SK-N-SH (cell line): ENCODE measurements around the gene PHLPP1. TPM values are rescaled to one million over a fixed set of nuclear protein-coding genes. Genes with fewer than 3 reads are reported as not detected.

Source experiments
- CTCF ChIA-PET: fragments of 300-600, 350-600 bp; formaldehyde crosslinking; extraction: SDS; loops from one replicate; lab custom pipeline; 2021; lab: Yijun Ruan, JAX
- POLR2A ChIA-PET: fragments of 350-600 bp; sonication (Branson Sonifier 250); formaldehyde crosslinking; extraction: SDS; loops from one replicate; lab custom pipeline; 2020; ENCODE audit warnings: antibody characterized with exemption, inconsistent platforms; lab: Yijun Ruan, JAX
- DNase-seq: peaks from one replicate; pipeline ENCODE4 v3.0.0; 2012
- H2AFZ ChIP-seq: fragments of 200-600 bp; sonication (generic); 2 replicates; pipeline ENCODE4 v1.8.1; 2016; ENCODE audit warnings: antibody characterized with exemption, mild to moderate bottlenecking, low read depth
- H3F3A ChIP-seq: fragments of 200-600 bp; sonication (generic); replicated peaks from 2 replicates; pipeline ENCODE3; 2016; ENCODE audit warnings: antibody characterized with exemption, mild to moderate bottlenecking; ENCODE audit not compliant: insufficient read depth
- H3K27ac ChIP-seq, 2 experiments: fragments of 200-500 bp in 1 of 2; fragments of 200-600 bp in 1 of 2; sonication (Bioruptor generic) in 1 of 2; sonication (generic), shearing (Covaris generic) in 1 of 2; 2 replicates each; pipeline versions ENCODE4 v1.5.1 to v1.6.1; 2014 to 2016; ENCODE audit warnings: low read depth in 2 of 2, inconsistent platforms in 1 of 2, low read length in 1 of 2, mild to moderate bottlenecking in 1 of 2, mixed read lengths in 1 of 2
- H3K27me3 ChIP-seq: fragments of 200-600 bp; sonication (generic), shearing (Covaris generic); 2 replicates; pipeline ENCODE4 v1.6.1; 2016; ENCODE audit warnings: mixed run types; ENCODE audit not compliant: insufficient read depth
- H3K36me3 ChIP-seq, 2 experiments: fragments of 200-500 bp in 1 of 2; fragments of 200-600 bp in 1 of 2; sonication (Bioruptor generic) in 1 of 2; sonication (generic) in 1 of 2; replicated peaks in 1 of 2; 2 replicates each; pipeline versions ENCODE3 to v1.5.1; 2014 to 2016; ENCODE audit warnings: low read length in 1 of 2, mild to moderate bottlenecking in 1 of 2; ENCODE audit not compliant: insufficient read depth in 2 of 2, control insufficient read depth in 1 of 2
- H3K4me1 ChIP-seq, 2 experiments: fragments of 200-500 bp in 1 of 2; fragments of 200-600 bp in 1 of 2; sonication (Bioruptor generic) in 1 of 2; sonication (generic), shearing (Covaris generic) in 1 of 2; 2 replicates each; pipeline versions ENCODE4 v1.5.1 to v1.6.1; 2014 to 2016; ENCODE audit warnings: low read depth in 1 of 2, low read length in 1 of 2, mixed run types in 1 of 2; ENCODE audit not compliant: insufficient read depth in 2 of 2, control insufficient read depth in 1 of 2
- H3K4me2 ChIP-seq: fragments of 200-600 bp; sonication (generic), shearing (Covaris generic); 2 replicates; pipeline ENCODE4 v1.6.1; 2017; ENCODE audit warnings: mixed run types
- H3K4me3 ChIP-seq, 2 experiments: fragments of 200-500 bp in 1 of 2; fragments of 200-600 bp in 1 of 2; sonication (Bioruptor generic) in 1 of 2; sonication (generic), shearing (Covaris generic) in 1 of 2; 2 replicates each; pipeline versions ENCODE4 v1.5.1 to v1.8.1; 2014 to 2016; ENCODE audit warnings: low read depth in 2 of 2, inconsistent platforms in 1 of 2, low read length in 1 of 2, mild to moderate bottlenecking in 1 of 2, mixed read lengths in 1 of 2, moderate library complexity in 1 of 2
- H3K79me2 ChIP-seq: fragments of 200-600 bp; sonication (generic); 2 replicates; pipeline ENCODE4 v1.8.1; 2017; ENCODE audit warnings: mild to moderate bottlenecking; ENCODE audit not compliant: insufficient read depth
- H3K9ac ChIP-seq: fragments of 200-600 bp; sonication (generic); 2 replicates; pipeline ENCODE4 v1.6.1; 2017; ENCODE audit warnings: mixed run types
- H3K9me2 ChIP-seq: fragments of 200-600 bp; sonication (generic); 2 replicates; pipeline ENCODE4 v1.6.1; 2017; ENCODE audit warnings: mixed run types
- H3K9me3 ChIP-seq: fragments of 200-600 bp; sonication (generic); 2 replicates; pipeline ENCODE4 v1.6.1; 2017; ENCODE audit warnings: mixed run types, mild to moderate bottlenecking, moderate library complexity
- H4K20me1 ChIP-seq: fragments of 200-600 bp; sonication (generic); 2 replicates; pipeline ENCODE4 v1.6.1; 2017; ENCODE audit warnings: mild to moderate bottlenecking, mixed run types; ENCODE audit not compliant: insufficient read depth
- FOXM1 ChIP-seq: IDR thresholded peaks from 2 replicates; pipeline ENCODE4 v1.4.0; 2012; ENCODE audit warnings: low read depth, mild to moderate bottlenecking
- JUND ChIP-seq: IDR thresholded peaks from 2 replicates; pipeline ENCODE4 v1.4.0; 2012
- MAX ChIP-seq: IDR thresholded peaks from 2 replicates; pipeline ENCODE4 v1.4.0; 2012; ENCODE audit warnings: low read depth
- MXI1 ChIP-seq: IDR thresholded peaks from 2 replicates; pipeline ENCODE4 v1.6.1; 2012; ENCODE audit warnings: mild to moderate bottlenecking, low read depth, low read length, improper control_type of control experiment
- NFIC ChIP-seq: IDR thresholded peaks from 2 replicates; pipeline ENCODE4 v1.4.0; 2012; ENCODE audit warnings: borderline replicate concordance
- PBX3 ChIP-seq: IDR thresholded peaks from 2 replicates; pipeline ENCODE4; 2012
- POLR2AphosphoS5 ChIP-seq: IDR thresholded peaks from 2 replicates; pipeline ENCODE4 v1.6.1; 2012; ENCODE audit warnings: low read depth, low read length
- RAD21 ChIP-seq: IDR thresholded peaks from 2 replicates; pipeline ENCODE4 v1.6.1; 2012; ENCODE audit warnings: mild to moderate bottlenecking, low read length
- RCOR1 ChIP-seq: fragments of 150-350 bp; IDR thresholded peaks from 2 replicates; pipeline ENCODE4 v1.6.1; 2017; ENCODE audit warnings: antibody characterized with exemption, low read length
- RXRA ChIP-seq: IDR thresholded peaks from 2 replicates; pipeline ENCODE4 v1.4.0; 2012; ENCODE audit warnings: low read depth, mild to moderate bottlenecking, borderline replicate concordance
- TCF12 ChIP-seq: IDR thresholded peaks from 2 replicates; pipeline ENCODE4 v1.4.0; 2012
- USF2 ChIP-seq: fragments of 150-350 bp; IDR thresholded peaks from 2 replicates; pipeline ENCODE4 v1.6.1; 2017; ENCODE audit warnings: antibody characterized with exemption, low read length, low read depth, borderline replicate concordance
- WGBS: methylation state at CpG from one replicate; pipeline ENCODE4 v1.1.6; 2017; ENCODE audit warnings: low lambda C conversion rate; 5-methylcytosine and 5-hydroxymethylcytosine counted together
- polyA plus RNA-seq, 3 experiments: library from polyadenylated mRNA; depleted of rRNA; stranded (reverse); fragments of >200 nt; gene quantifications; 2 replicates each; pipeline ENCODE4 v1.2.3, GENCODE V29; 2012
- TF ChIP-seq, protein P1 (sequence below): fragments of 200-600 bp; sonication (generic); IDR thresholded peaks from 2 replicates; pipeline ENCODE4 v1.6.1; 2017; ENCODE audit warnings: antibody characterized with exemption, mild to moderate bottlenecking, moderate library complexity
- TF ChIP-seq, protein P2 (sequence below): IDR thresholded peaks from 2 replicates; pipeline ENCODE4 v1.4.0; 2012; ENCODE audit warnings: low read depth, borderline replicate concordance

PHLPP1 gene
- polyA plus RNA-seq, 1 of the 3 experiments (the other 2 are of a cell fraction): 4.6 TPM

GRCh38 chr18:62944454-62944853, 229.1 kb downstream of the PHLPP1 start:
- peak; percentile 11 for DNase-seq
- Histone ChIP-seq H3K27ac (no peak overlapping the region), H3K9me3 (no peaks in the 10 kb centered on the region), H3K27me3 (no peaks in the 10 kb centered on the region), H3K4me2 (no peak overlapping the region), H3K36me3 (peaks cover 0 to 11% of the 10 kb centered on the region in 2 experiments), H3K4me3 (no peak overlapping the region)
- CTCF ChIA-PET: interaction anchor here (1.0 kb wide), 3 partner anchors 38 to 230 kb away, joined by 3 read pairs; no protein-coding TSS in a partner anchor
- TF ChIP-seq FOXM1: no peak
- TF ChIP-seq, protein P1, sequence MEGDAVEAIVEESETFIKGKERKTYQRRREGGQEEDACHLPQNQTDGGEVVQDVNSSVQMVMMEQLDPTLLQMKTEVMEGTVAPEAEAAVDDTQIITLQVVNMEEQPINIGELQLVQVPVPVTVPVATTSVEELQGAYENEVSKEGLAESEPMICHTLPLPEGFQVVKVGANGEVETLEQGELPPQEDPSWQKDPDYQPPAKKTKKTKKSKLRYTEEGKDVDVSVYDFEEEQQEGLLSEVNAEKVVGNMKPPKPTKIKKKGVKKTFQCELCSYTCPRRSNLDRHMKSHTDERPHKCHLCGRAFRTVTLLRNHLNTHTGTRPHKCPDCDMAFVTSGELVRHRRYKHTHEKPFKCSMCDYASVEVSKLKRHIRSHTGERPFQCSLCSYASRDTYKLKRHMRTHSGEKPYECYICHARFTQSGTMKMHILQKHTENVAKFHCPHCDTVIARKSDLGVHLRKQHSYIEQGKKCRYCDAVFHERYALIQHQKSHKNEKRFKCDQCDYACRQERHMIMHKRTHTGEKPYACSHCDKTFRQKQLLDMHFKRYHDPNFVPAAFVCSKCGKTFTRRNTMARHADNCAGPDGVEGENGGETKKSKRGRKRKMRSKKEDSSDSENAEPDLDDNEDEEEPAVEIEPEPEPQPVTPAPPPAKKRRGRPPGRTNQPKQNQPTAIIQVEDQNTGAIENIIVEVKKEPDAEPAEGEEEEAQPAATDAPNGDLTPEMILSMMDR: peak; percentile 21; the same call in 1 of the 2 replicates
- TF ChIP-seq RXRA: no peak
- no peak for TF ChIP-seq USF2
- no peak for TF ChIP-seq RCOR1
- TF ChIP-seq MAX: no peak
- TF ChIP-seq TCF12: no peak
- TF ChIP-seq NFIC: no peak
- TF ChIP-seq, protein P2, sequence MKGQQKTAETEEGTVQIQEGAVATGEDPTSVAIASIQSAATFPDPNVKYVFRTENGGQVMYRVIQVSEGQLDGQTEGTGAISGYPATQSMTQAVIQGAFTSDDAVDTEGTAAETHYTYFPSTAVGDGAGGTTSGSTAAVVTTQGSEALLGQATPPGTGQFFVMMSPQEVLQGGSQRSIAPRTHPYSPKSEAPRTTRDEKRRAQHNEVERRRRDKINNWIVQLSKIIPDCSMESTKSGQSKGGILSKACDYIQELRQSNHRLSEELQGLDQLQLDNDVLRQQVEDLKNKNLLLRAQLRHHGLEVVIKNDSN: no peak
- no peak for TF ChIP-seq PBX3
- no peak for TF ChIP-seq MXI1
- no peak for TF ChIP-seq JUND
- peak; percentile 23; the same call in 1 of the 2 replicates for TF ChIP-seq RAD21
- TF ChIP-seq POLR2AphosphoS5: no peak
- TF ChIP-seq, all 33 proteins: peak for 2
- no peaks in the 10 kb centered on the region for H3K4me1 ChIP-seq
- POLR2A ChIA-PET: no interaction called here
- no peaks in the 10 kb centered on the region for H3K9me2 ChIP-seq
- no peak overlapping the region for H2AFZ ChIP-seq
- no peaks in the 10 kb centered on the region for H3K79me2 ChIP-seq
- no peaks in the 10 kb centered on the region for H4K20me1 ChIP-seq
- no peak overlapping the region for H3K9ac ChIP-seq
- no peaks in the 10 kb centered on the region for H3F3A ChIP-seq

GRCh38 chr18:62948788-62949187, 233.4 kb downstream of the PHLPP1 start:
- Histone ChIP-seq H3K4me1 (no peaks in the 10 kb centered on the region), H3K9ac (no peak overlapping the region), H3K9me3 (no peaks in the 10 kb centered on the region), H3F3A (no peaks in the 10 kb centered on the region), H3K4me2 (no peak overlapping the region), H3K4me3 (no peak overlapping the region), H3K27ac (no peak overlapping the region), H2AFZ (no peak overlapping the region), H3K27me3 (no peaks in the 10 kb centered on the region), H3K9me2 (no peaks in the 10 kb centered on the region), H3K36me3 (peaks cover 3 to 9% of the 10 kb centered on the region in 2 experiments), H3K79me2 (no peaks in the 10 kb centered on the region), H4K20me1 (no peaks in the 10 kb centered on the region)
- POLR2A ChIA-PET: interaction anchor here (1.1 kb wide), 1 partner anchor 12 kb away, joined by 3 read pairs; no protein-coding TSS in a partner anchor
- TF ChIP-seq NFIC: no peak
- 97% methylated on average over 2 of the region's 2 CpGs for WGBS
- CTCF ChIA-PET: interaction anchor here (0.9 to 1.0 kb wide), 4 partner anchors 9 to 362 kb away, joined by 3 to 4 read pairs (median 4); no protein-coding TSS in a partner anchor
- DNase-seq: no peak
